T-helper 1 cell (primary cell): ENCODE results near the gene MANBA.
"Not testable (repeated sequence)": the region's sequence is repeated elsewhere in the genome, so short reads cannot be mapped to it uniquely, and the experiment has no call there.

Experiments
- DNase-seq, 5 donors: peaks; one replicate each; pipeline ENCODE4 v3.0.0-alpha.2; 2012 to 2020

The MANBA gene

DNA sequence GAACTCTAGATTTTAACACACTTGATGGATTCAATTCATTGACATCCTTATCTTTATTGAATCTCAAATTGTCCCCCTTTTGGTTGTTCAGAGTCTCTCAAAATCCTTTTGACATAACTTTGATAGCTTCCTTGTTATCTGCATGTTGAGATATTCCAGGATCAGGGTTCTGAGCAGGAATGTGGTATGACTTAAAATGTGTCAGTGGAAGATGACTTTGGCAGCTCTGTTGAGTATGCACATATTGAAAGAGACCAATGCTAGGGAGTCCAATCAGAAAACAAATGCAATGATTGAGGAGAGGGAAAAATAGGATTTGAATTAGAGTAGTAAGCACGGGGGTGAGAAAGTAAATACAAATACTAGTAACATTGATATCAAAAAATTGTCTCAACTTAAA, 93.8 kb downstream of the MANBA start:
- no peak for DNase-seq

DNA sequence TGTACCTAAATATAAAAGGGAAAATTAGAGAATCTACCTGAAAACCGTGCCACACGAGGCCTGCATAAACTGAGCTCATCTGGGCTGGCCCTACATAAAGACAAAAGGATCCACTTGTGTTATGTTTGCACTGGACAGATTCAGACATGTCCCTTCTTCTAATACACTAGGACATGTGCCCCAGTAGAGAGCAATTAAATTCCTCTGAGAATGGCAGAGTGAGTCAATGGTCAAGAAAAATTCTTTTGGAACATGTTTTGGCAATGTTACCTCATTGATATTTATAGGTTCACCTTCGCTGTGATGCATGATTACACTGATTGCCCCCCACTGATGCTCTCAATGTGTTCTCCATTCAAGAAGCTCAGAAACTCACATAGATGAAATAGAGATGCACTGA, 95.2 kb downstream of the MANBA start:
- no peak for DNase-seq

DNA sequence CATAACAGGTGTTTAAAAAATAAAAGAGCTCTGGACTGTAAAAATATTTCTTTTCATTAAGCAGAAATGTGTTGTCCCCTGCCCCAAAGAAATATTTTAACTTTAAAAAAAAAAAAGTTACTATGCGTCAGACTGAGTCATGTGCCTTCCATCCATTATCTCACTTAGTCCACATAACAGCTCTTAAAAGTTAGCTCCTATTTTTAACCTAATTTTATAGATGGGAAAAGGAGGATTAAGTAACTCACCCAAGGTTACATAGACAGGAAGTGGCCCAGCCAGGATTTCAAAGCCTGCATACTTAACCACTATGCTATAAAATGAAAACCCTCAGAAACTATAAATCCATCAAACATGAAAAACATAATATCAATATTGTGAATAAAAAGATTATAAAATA, 97.7 kb downstream of the MANBA start:
- no peak for DNase-seq

DNA sequence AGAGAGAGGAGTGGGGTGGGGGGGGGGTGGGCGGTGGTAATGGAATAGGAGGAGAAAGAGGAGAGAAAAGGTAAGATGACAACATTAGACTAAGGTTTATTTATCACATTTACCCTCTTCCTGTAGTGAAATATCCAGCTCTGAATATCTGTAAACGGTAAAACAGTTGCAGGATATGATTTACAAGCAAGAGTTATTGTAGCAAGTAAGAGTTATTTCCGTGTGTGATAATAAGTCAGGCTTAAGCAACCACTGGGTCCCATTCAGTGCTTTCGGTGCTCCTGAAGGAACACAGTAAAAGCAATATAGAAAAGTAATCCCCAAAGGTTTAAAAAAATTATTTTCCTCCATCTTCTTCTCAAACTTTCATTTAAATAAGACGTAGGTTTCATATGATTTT, 103.6 kb downstream of the MANBA start:
- no peak for DNase-seq

DNA sequence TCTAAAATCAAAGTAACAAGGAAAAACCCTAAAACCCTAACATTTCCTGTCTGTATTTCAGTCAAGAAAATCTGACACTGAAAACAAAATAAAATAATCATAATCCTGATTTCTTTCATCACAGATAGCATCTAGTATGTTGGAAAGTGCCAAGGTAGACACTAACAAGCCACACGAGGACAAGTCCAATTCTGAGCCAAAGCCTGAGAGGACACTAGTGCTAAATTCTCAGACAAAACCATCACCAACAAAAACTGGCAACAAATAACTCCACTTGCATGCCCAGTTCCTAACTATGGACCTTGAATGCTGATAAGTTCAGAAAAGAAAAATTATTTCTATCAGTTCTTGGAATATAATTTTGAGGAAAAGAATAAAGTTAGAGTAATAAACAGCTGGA, 113.7 kb downstream of the MANBA start:
- no peak for DNase-seq

DNA sequence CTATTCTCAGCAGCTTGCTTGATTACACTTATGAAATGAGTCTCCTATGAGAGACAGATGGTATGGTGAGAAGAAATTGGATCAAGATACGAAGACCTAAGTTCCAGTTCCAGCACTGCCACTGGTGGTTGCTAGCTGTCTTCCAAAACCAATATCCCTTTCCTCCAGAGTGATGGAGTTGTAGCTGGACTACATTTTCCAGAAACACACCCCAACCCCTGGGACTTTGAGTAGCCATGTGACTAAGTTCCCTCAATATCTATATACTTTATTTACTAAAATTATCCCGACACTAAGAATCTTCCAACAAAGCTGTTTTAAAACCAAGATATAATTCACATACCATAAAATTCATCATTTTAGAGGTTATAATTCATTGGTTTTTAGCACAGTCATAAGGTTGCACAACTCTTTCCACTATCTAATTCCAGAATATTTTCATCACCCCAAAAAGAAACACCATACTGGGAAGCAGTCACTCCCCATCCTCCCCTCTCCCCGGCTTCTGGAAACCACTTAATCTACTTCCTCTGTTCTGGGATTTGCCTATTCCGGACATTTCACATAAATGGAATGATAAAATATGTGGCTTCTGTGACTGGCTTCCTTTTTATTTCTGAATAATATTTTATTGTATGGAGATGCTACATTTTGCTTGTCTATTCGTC, 118.0 kb downstream of the MANBA start:
- no peak for DNase-seq

GRCh38 chr4:102641793-102642192, 119.0 kb downstream of the MANBA start:
- DNase-seq, result no peak

GRCh38 chr4:102640669-102641068, 120.1 kb downstream of the MANBA start:
- DNase-seq, result no peak

GRCh38 chr4:102639598-102639997, 121.2 kb downstream of the MANBA start:
- peak in 2 of 5 donors; percentile 16 to 31 for DNase-seq

DNA sequence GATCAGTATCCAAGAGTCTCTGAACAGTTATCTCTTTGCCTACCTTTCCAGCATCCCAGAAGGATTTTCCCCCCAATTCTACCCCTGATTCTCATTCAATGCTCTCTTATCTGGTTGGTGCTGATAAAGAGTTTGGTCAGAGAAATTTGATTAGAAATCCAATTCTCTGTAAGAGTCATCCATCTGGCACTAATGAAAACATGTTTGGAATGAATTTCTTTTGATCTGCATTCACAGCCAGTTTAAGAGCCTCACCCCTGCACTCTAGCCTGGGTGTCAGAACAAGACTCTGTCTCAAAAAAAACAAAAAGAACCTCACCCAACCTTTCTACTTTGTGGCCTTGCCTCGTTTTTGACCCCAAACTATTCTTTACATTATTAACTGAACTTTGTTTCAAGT, 122.1 kb downstream of the MANBA start:
- no peak for DNase-seq

GRCh38 chr4:102637391-102637790, 123.4 kb downstream of the MANBA start:
- no peak for DNase-seq

- DNase-seq, result no peak
These were observed 127.7 kb downstream of the MANBA start for GRCh38 chr4:102633100-102633499.

- no peak for DNase-seq
These were observed 128.3 kb downstream of the MANBA start for GRCh38 chr4:102632241-102633065.

- no peak for DNase-seq
These were observed 129.2 kb downstream of the MANBA start for GRCh38 chr4:102631616-102632015.

DNA sequence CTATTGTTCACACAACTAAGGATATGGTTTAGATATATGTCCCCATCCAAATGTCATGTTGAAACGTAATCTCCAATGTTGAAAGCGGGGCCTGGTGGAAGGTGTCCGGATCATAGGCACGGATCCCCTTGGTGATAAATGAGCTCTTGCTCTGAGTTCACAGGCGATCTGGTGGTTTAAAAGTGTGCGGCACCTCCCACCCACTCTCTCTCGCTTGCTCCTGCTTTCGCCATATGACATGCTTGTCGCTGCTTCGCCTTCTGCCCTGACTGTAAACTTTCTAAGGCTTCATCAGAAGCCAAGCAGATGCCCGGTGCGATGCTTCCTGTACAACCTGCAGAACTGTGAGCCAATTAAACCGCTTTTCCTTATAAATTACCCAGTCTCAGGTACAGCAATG, 131.1 kb downstream of the MANBA start:
- no peak for DNase-seq

DNA sequence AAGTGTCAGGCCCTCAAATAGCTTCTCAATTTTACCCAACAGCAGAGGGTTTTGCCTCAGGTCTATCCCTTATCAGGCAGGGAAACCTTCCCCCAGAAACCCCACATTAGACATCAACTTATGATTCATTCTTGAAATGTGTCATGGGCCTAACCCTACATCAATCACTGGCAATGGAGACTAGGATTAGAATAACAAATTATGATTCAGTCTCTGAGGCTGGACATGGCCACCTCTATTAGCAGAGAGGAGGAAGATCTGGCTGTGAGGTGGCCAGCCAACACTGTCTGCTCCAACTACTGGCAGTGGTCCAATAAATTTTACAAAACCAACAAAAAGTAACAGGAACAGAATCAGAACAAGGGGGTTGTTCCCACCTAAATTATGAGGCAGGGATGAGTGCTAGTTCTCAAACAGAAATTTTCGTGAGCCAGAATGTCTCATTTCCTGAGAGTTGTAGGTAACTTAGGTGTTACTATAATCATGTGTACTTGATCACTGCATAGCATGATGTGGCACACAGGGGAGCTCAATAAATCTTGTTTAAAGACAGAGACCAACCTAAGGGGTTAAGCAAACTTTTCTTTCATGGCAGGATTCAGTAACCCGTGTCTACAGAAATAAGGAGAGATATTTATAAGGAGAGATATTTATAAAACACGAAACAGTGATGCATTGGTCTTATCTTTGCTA, 132.8 kb downstream of the MANBA start:
- DNase-seq, result peak in 1 of 5 donors; percentile 36

GRCh38 chr4:102625232-102625930, 135.4 kb downstream of the MANBA start:
- DNase-seq, result peak; percentile 35 to 85 (median 54)

DNA sequence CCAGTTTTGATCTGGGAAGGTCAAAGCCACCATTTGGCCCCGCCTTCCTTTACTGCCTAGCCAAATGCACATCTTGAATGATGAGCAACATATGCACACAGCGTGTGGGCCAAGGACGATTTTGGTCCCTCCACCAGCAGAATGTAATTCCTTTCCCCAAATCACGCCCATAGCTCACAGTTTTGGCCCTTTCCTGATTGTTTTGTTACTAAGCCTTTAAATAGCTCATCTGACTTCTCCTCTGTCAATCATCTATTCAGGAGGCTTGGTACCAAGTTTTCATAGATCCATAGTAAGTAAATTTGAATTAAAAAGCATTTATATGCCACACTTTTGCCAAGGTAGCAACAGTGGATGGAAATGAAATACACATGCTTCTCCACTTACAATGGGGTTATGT, 136.3 kb downstream of the MANBA start:
- DNase-seq, result no peak

GRCh38 chr4:102623622-102624021, 137.1 kb downstream of the MANBA start:
- DNase-seq, result no peak

GRCh38 chr4:102620697-102621497, 139.9 kb downstream of the MANBA start:
- DNase-seq, result peak in 1 of 5 donors; percentile 38

GRCh38 chr4:102619776-102620631, 140.8 kb downstream of the MANBA start:
- not testable (repeated sequence) for DNase-seq
